PC-9 (cell line): ENCODE measurements around the gene EFEMP2. TPM values are rescaled to one million over a fixed set of nuclear protein-coding genes. Genes with fewer than 3 reads are reported as not detected.

Experiments
- BruUV-seq: library from RNA; stranded (reverse); fragments of 400-500 nt; replicated peaks from 2 replicates; lab custom pipeline; 2021; lab: Mats Ljungman, UMichigan
- CTCF ChIA-PET: fragments of 300-600 bp; sonication (Branson Sonifier 250); formaldehyde crosslinking; loops from one replicate; lab custom pipeline; 2022; ENCODE audit warnings: antibody characterized with exemption; lab: Charles Lee
- POLR2A ChIA-PET: fragments of 300-600 bp; sonication (Branson Sonifier 250); formaldehyde crosslinking; loops from one replicate; lab custom pipeline; 2022; ENCODE audit warnings: antibody characterized with exemption; ENCODE audit not compliant: unreplicated experiment; lab: Charles Lee
- DNase-seq, 2 experiments: peaks; one replicate each; pipeline versions ENCODE4 v3.0.0 to v3.0.0-alpha.2; 2015 to 2022; ENCODE audit warnings: mixed read lengths in 1 of 2
- H2AFZ ChIP-seq: fragments of 200-600 bp; sonication (generic); 2 replicates; pipeline ENCODE4 v1.8.1; 2017; ENCODE audit warnings: antibody characterized with exemption
- H3F3A ChIP-seq: fragments of 200-600 bp; sonication (generic); 2 replicates; pipeline ENCODE4 v1.8.1; 2017; ENCODE audit warnings: antibody characterized with exemption, mild to moderate bottlenecking, low read depth; ENCODE audit not compliant: insufficient read depth
- H3K27ac ChIP-seq: fragments of 200-600 bp; sonication (generic); 2 replicates; pipeline ENCODE4 v1.6.1; 2016; ENCODE audit warnings: mixed run types
- H3K27me3 ChIP-seq: fragments of 200-600 bp; sonication (generic); 2 replicates; pipeline ENCODE4 v1.6.1; 2016; ENCODE audit warnings: low read depth, mixed run types; ENCODE audit not compliant: insufficient read depth
- H3K36me3 ChIP-seq: fragments of 200-600 bp; sonication (generic); 2 replicates; pipeline ENCODE4 v1.6.1; 2016; ENCODE audit warnings: low read depth, mixed run types
- H3K4me1 ChIP-seq: fragments of 200-600 bp; sonication (generic); replicated peaks from 2 replicates; pipeline ENCODE4 v1.6.1; 2016; ENCODE audit warnings: mixed run types; ENCODE audit not compliant: insufficient read depth
- H3K4me2 ChIP-seq: fragments of 200-600 bp; sonication (generic); 2 replicates; pipeline ENCODE4 v1.6.1; 2017; ENCODE audit warnings: mixed run types
- H3K4me3 ChIP-seq: fragments of 200-600 bp; sonication (generic); 2 replicates; pipeline ENCODE4 v1.6.1; 2016; ENCODE audit warnings: mixed run types
- H3K79me2 ChIP-seq: fragments of 200-600 bp; sonication (generic); 2 replicates; pipeline ENCODE4 v1.6.1; 2017; ENCODE audit warnings: low read depth, mixed run types
- H3K9me2 ChIP-seq: fragments of 200-600 bp; sonication (generic); 2 replicates; pipeline ENCODE4 v1.8.1; 2017; ENCODE audit warnings: mild to moderate bottlenecking; ENCODE audit not compliant: insufficient read depth
- H3K9me3 ChIP-seq: fragments of 200-600 bp; sonication (generic); 2 replicates; pipeline ENCODE4 v1.8.1; 2016; ENCODE audit warnings: low read depth; ENCODE audit not compliant: insufficient read depth
- H4K20me1 ChIP-seq: fragments of 200-600 bp; sonication (generic); 2 replicates; pipeline ENCODE4 v1.8.1; 2017; ENCODE audit not compliant: insufficient read depth
- CTCF ChIP-seq: fragments of 200-600 bp; sonication (generic); conservative IDR thresholded peaks from 2 replicates; pipeline ENCODE4 v1.6.1; 2017; ENCODE audit warnings: mixed run types, antibody characterized with exemption, mild to moderate bottlenecking, moderate library complexity
- EZH2 ChIP-seq: fragments of 200-600 bp; sonication (generic); IDR thresholded peaks from 2 replicates; pipeline ENCODE4 v1.8.0; 2017; ENCODE audit warnings: antibody characterized with exemption, low read depth
- intact Hi-C: fragments of 100-400 bp; cut with micrococcal nuclease; formaldehyde crosslinking; loops from one replicate; pipeline ENCODE4 v1.10.0; 2022; ENCODE audit not compliant: unreplicated experiment
- total RNA-seq: library from RNA; stranded (reverse); gene quantifications from 2 replicates; pipeline ENCODE4 v1.2.3, GENCODE V29; 2021

EFEMP2 gene
- total RNA-seq, 1 experiment from 2014 or later = 18.1 TPM

GRCh38 chr11:65855927-65856363 is 16.7 kb downstream of the EFEMP2 start:
- H3K79me2 ChIP-seq = peaks cover 47% of the 10 kb centered on the region
- CTCF ChIA-PET = no interaction called here

GRCh38 chr11:65854852-65855837 is 17.5 kb downstream of the EFEMP2 start:
- Histone ChIP-seq H3K27me3 (no peaks in the 10 kb centered on the region), H3K4me3 (no peak overlapping the region; the same call in 1 of the 2 replicates), H3K4me1 (peaks cover 13% of the 10 kb centered on the region), H3K4me2 (peak overlapping the region; percentile 91; the same call in 1 of the 2 replicates), H3K9me3 (no peaks in the 10 kb centered on the region), H3K9me2 (no peaks in the 10 kb centered on the region), H4K20me1 (peaks cover 46% of the 10 kb centered on the region), H3K27ac (no peak overlapping the region), H2AFZ (no peak overlapping the region), H3K36me3 (peaks cover 30% of the 10 kb centered on the region), H3K79me2 (peaks cover 46% of the 10 kb centered on the region), H3F3A (peaks cover 67% of the 10 kb centered on the region)
- TF ChIP-seq CTCF = no peak
- no peak for TF ChIP-seq EZH2
- ChIA-PET POLR2A (interaction anchor here (0.6 kb wide), 1 partner anchor 143 kb away, joined by 3 read pairs; no protein-coding TSS in a partner anchor), CTCF (no interaction called here)
- intact Hi-C loops = no loop called here
- no TSS peak for BruUV-seq
- DNase-seq = no peak

More at GRCh38 chr11:65855927-65856363, 16.7 kb downstream of the EFEMP2 start:
- no peaks in the 10 kb centered on the region for H3K9me3 ChIP-seq
- H3K4me1 ChIP-seq = peaks cover 13% of the 10 kb centered on the region
- POLR2A ChIA-PET = interaction anchor here (1.0 kb wide), 1 partner anchor 193 kb away, joined by 4 read pairs; the partner anchor contains the start of gene RELA
- TSS peak; percentile 31 for BruUV-seq
- H3K27me3 ChIP-seq = no peaks in the 10 kb centered on the region
- peak overlapping the region; percentile 91 for H3K4me2 ChIP-seq
- peaks cover 30% of the 10 kb centered on the region for H3K36me3 ChIP-seq
- no peak for TF ChIP-seq CTCF
- TF ChIP-seq EZH2 = no peak
- H3F3A ChIP-seq = peaks cover 74% of the 10 kb centered on the region
- H3K4me3 ChIP-seq = peak overlapping the region; percentile 96
- H2AFZ ChIP-seq = no peak overlapping the region
- DNase-seq = peak in 1 of 2 experiments; percentile 31
- intact Hi-C loops = no loop called here
- no peak overlapping the region for H3K27ac ChIP-seq
- H4K20me1 ChIP-seq = peaks cover 46% of the 10 kb centered on the region
- H3K9me2 ChIP-seq = no peaks in the 10 kb centered on the region

- H3K27ac ChIP-seq = no peak overlapping the region
- H2AFZ ChIP-seq = no peak overlapping the region
- TF ChIP-seq CTCF = no peak
- TF ChIP-seq EZH2 = no peak
- no peak overlapping the region for H3K4me2 ChIP-seq
- no peaks in the 10 kb centered on the region for H3K9me2 ChIP-seq
- CTCF ChIA-PET = no interaction called here
- peaks cover 46% of the 10 kb centered on the region for H4K20me1 ChIP-seq
- H3K36me3 ChIP-seq = peaks cover 30% of the 10 kb centered on the region
- H3K4me1 ChIP-seq = peaks cover 8% of the 10 kb centered on the region
- POLR2A ChIA-PET = no interaction called here
- H3K4me3 ChIP-seq = no peak overlapping the region
- intact Hi-C loops = no loop called here
- peaks cover 46% of the 10 kb centered on the region for H3K79me2 ChIP-seq
- no peaks in the 10 kb centered on the region for H3K27me3 ChIP-seq
- no peaks in the 10 kb centered on the region for H3K9me3 ChIP-seq
- BruUV-seq = no TSS peak
- no peak for DNase-seq
- peaks cover 66% of the 10 kb centered on the region for H3F3A ChIP-seq
Measured at GRCh38 chr11:65854161-65854592, 18.4 kb downstream of the EFEMP2 start.
